HEK293 (cell line): Measurements from ENCODE around the gene ZNF335.
A peak's percentile ranks its signal among the peaks of the same experiment; 100 is the strongest.

Experiments
- CTCF ChIA-PET: fragments of 350-600 bp; formaldehyde crosslinking; extraction: SDS; loops from one replicate; lab custom pipeline; 2021; ENCODE audit warnings: antibody characterized with exemption; lab: Yijun Ruan, JAX
- POLR2A ChIA-PET: fragments of 300-600 bp; formaldehyde crosslinking; extraction: SDS; loops from one replicate; lab custom pipeline; 2020; ENCODE audit warnings: antibody characterized with exemption, inconsistent platforms; lab: Yijun Ruan, JAX
- H3K27ac ChIP-seq: fragments of 200-500 bp; sonication (Bioruptor generic); 2 replicates; pipeline ENCODE4 v1.5.1; 2014; ENCODE audit warnings: low read depth, low read length, control low read depth, inconsistent platforms; ENCODE audit errors: extremely low read depth
- H3K36me3 ChIP-seq, 2 experiments: fragments of 200-500 bp in 1 of 2; sonication (Bioruptor generic) in 1 of 2; 1 replicate in 1 of 2; 2 replicates in 1 of 2; pipeline ENCODE4 v1.5.1; 2014 to 2017; ENCODE audit warnings: inconsistent platforms in 2 of 2, low read length in 2 of 2; ENCODE audit not compliant: control insufficient read depth in 2 of 2, insufficient read depth in 1 of 2
- H3K4me1 ChIP-seq: fragments of 200-500 bp; sonication (Bioruptor generic); 2 replicates; pipeline ENCODE4 v1.5.1; 2014; ENCODE audit warnings: mild to moderate bottlenecking, low read length, inconsistent platforms; ENCODE audit not compliant: control insufficient read depth, insufficient read depth
- H3K4me3 ChIP-seq: 2 replicates; pipeline ENCODE4 v1.5.1; 2011; ENCODE audit warnings: low read depth, mild to moderate bottlenecking, control low read depth, low read length, moderate library complexity
- H3K9me3 ChIP-seq: fragments of 200-500 bp; sonication (Bioruptor generic); 2 replicates; pipeline ENCODE4 v1.5.1; 2014; ENCODE audit warnings: low read depth, low read length, inconsistent platforms; ENCODE audit not compliant: control insufficient read depth, insufficient read depth
- ATF2 ChIP-seq: fragments of 450-650 bp; formaldehyde crosslinking; IDR thresholded peaks from 2 replicates; pipeline ENCODE4 v1.5.1; 2016; ENCODE audit warnings: missing biosample characterization, missing genetic modification characterization, low read depth
- CTCF ChIP-seq: fragments of 450-650 bp; formaldehyde crosslinking; IDR thresholded peaks from 2 replicates; pipeline ENCODE4 v1.5.1; 2016; ENCODE audit warnings: missing biosample characterization, missing genetic modification characterization
- EGR2 ChIP-seq: fragments of 450-650 bp; formaldehyde crosslinking; IDR thresholded peaks from 2 replicates; pipeline ENCODE4 v1.5.1; 2016; ENCODE audit warnings: low read depth, missing biosample characterization, missing genetic modification characterization
- GLI2 ChIP-seq: fragments of 450-650 bp; formaldehyde crosslinking; IDR thresholded peaks from 2 replicates; pipeline ENCODE4; 2017; ENCODE audit warnings: missing biosample characterization, missing genetic modification characterization, low read depth, borderline replicate concordance
- IKZF3 ChIP-seq: fragments of 450-650 bp; IDR thresholded peaks from 2 replicates; pipeline ENCODE4 v1.5.0; 2018; ENCODE audit warnings: missing biosample characterization, mild to moderate bottlenecking, missing genetic modification characterization, moderate library complexity
- RBAK ChIP-seq: fragments of 450-650 bp; formaldehyde crosslinking; IDR thresholded peaks from 2 replicates; pipeline ENCODE4 v1.5.1; 2016; ENCODE audit warnings: missing biosample characterization, missing genetic modification characterization
- SP2 ChIP-seq: fragments of 450-650 bp; formaldehyde crosslinking; IDR thresholded peaks from 2 replicates; pipeline ENCODE4 v1.5.1; 2016; ENCODE audit warnings: missing biosample characterization, missing genetic modification characterization
- TCF7L2 ChIP-seq: IDR thresholded peaks from 2 replicates; pipeline ENCODE4 v1.6.1; 2011; ENCODE audit warnings: low read depth, mild to moderate bottlenecking, inconsistent platforms, low read length, moderate library complexity, borderline replicate concordance
- TRIM28 ChIP-seq: IDR thresholded peaks from 2 replicates; pipeline ENCODE4 v1.6.1; 2011; ENCODE audit warnings: low read length, control low read depth, borderline replicate concordance
- TSHZ1 ChIP-seq: fragments of 450-650 bp; formaldehyde crosslinking; IDR thresholded peaks from 2 replicates; pipeline ENCODE4 v1.5.1; 2016; ENCODE audit warnings: missing biosample characterization, missing genetic modification characterization, borderline replicate concordance
- ZBTB44 ChIP-seq: fragments of 450-650 bp; IDR thresholded peaks from 2 replicates; pipeline ENCODE4 v1.5.1; 2018; ENCODE audit warnings: missing biosample characterization, mild to moderate bottlenecking, missing genetic modification characterization
- ZIC2 ChIP-seq: fragments of 450-650 bp; formaldehyde crosslinking; IDR thresholded peaks from 2 replicates; pipeline ENCODE4 v1.5.1; 2016; ENCODE audit warnings: missing biosample characterization, missing genetic modification characterization
- ZNF140 ChIP-seq: fragments of 450-650 bp; formaldehyde crosslinking; IDR thresholded peaks from 2 replicates; pipeline ENCODE4 v1.5.1; 2016; ENCODE audit warnings: missing biosample characterization, missing genetic modification characterization
- ZNF169 ChIP-seq: fragments of 450-650 bp; formaldehyde crosslinking; IDR thresholded peaks from 2 replicates; pipeline ENCODE4 v1.5.1; 2016; ENCODE audit warnings: missing biosample characterization, missing genetic modification characterization
- ZNF184 ChIP-seq: fragments of 450-650 bp; IDR thresholded peaks from 2 replicates; pipeline ENCODE4 v1.5.1; 2018; ENCODE audit warnings: missing biosample characterization, mild to moderate bottlenecking, missing genetic modification characterization
- ZNF211 ChIP-seq: fragments of 450-650 bp; formaldehyde crosslinking; IDR thresholded peaks from 2 replicates; pipeline ENCODE4 v1.5.1; 2016; ENCODE audit warnings: low read depth, missing biosample characterization, missing genetic modification characterization
- ZNF433 ChIP-seq: fragments of 450-650 bp; formaldehyde crosslinking; IDR thresholded peaks from 2 replicates; pipeline ENCODE4 v1.5.1; 2016; ENCODE audit warnings: missing biosample characterization, missing genetic modification characterization, low read depth
- ZNF530 ChIP-seq: fragments of 450-650 bp; formaldehyde crosslinking; IDR thresholded peaks from 2 replicates; pipeline ENCODE4 v1.5.1; 2016; ENCODE audit warnings: low read depth, missing biosample characterization, missing genetic modification characterization
- ZNF561 ChIP-seq: fragments of 450-650 bp; IDR thresholded peaks from 2 replicates; pipeline ENCODE4 v1.5.1; 2018; ENCODE audit warnings: missing biosample characterization, missing genetic modification characterization, borderline replicate concordance
- ZNF621 ChIP-seq: fragments of 450-650 bp; formaldehyde crosslinking; IDR thresholded peaks from 2 replicates; pipeline ENCODE4 v1.5.1; 2017; ENCODE audit warnings: missing biosample characterization, missing genetic modification characterization
- ZNF624 ChIP-seq: fragments of 450-650 bp; formaldehyde crosslinking; IDR thresholded peaks from 2 replicates; pipeline ENCODE4 v1.5.1; 2017; ENCODE audit warnings: missing biosample characterization, missing genetic modification characterization
- ZNF658 ChIP-seq: fragments of 450-650 bp; formaldehyde crosslinking; IDR thresholded peaks from 2 replicates; pipeline ENCODE4; 2016; ENCODE audit warnings: missing biosample characterization, missing genetic modification characterization
- ZNF830 ChIP-seq: fragments of 450-650 bp; IDR thresholded peaks from 2 replicates; pipeline ENCODE4 v1.5.0; 2018; ENCODE audit warnings: missing biosample characterization, missing genetic modification characterization, low read depth, mild to moderate bottlenecking, moderate library complexity

ZNF335 gene

GRCh38 chr20:46011631-46012482 is 39.9 kb upstream of the ZNF335 start (continued):
- TF ChIP-seq CTCF (tag by site-specific recombination) (0 out of 2 replicates have a peak, but pooled peaks have one; percentile 44), ZNF211 (tag by site-specific recombination) (no peak), ZNF621 (tag by site-specific recombination) (no peak), SP2 (tag by site-specific recombination) (peak; percentile 32; the same call in 1 of the 2 replicates), ZNF140 (tag by site-specific recombination) (no peak), GLI2 (no peak), ZNF184 (tag by site-specific recombination) (no peak), EGR2 (tag by site-specific recombination) (0 out of 2 replicates have a peak, but pooled peaks have one; percentile 25), ATF2 (tag by site-specific recombination) (no peak)

- ChIA-PET POLR2A (no interaction called here), CTCF (interaction anchor here (0.8 to 4.9 kb wide), 8 partner anchors 11 to 411 kb away, joined by 3 to 86 read pairs (median 4); no protein-coding TSS in a partner anchor)
- Histone ChIP-seq H3K27ac (no peak overlapping the region), H3K36me3 (no peaks in the 10 kb centered on the region), H3K9me3 (no peaks in the 10 kb centered on the region), H3K4me1 (no peaks in the 10 kb centered on the region), H3K4me3 (no peak overlapping the region)
- TF ChIP-seq ZNF530 (tag by site-specific recombination) (no peak), TSHZ1 (tag by site-specific recombination) (no peak), TCF7L2 (no peak), ZNF830 (tag by site-specific recombination) (no peak), ZNF658 (tag by site-specific recombination) (no peak), EGR2 (tag by site-specific recombination) (no peak), ZNF433 (no peak), ZIC2 (tag by site-specific recombination) (no peak), ZNF624 (no peak), TRIM28 (no peak), RBAK (tag by site-specific recombination) (no peak), ZBTB44 (tag by site-specific recombination) (no peak), ZNF561 (tag by site-specific recombination) (no peak), IKZF3 (tag by site-specific recombination) (no peak), ZNF169 (tag by site-specific recombination) (no peak)
Observed at GRCh38 chr20:46010491-46011391, 38.7 kb upstream of the ZNF335 start.
